ENCODE results near the gene LRMDA. TPM values are rescaled to one million over a fixed set of nuclear protein-coding genes. Genes with fewer than 3 reads are reported as not detected.
"Not testable (repeated sequence)": the region's sequence is repeated elsewhere in the genome, so short reads cannot be mapped to it uniquely, and the experiment has no call there.

Gene LRMDA
- total RNA-seq, 1 donor from 2014 or later, result 4.5 TPM

DNA sequence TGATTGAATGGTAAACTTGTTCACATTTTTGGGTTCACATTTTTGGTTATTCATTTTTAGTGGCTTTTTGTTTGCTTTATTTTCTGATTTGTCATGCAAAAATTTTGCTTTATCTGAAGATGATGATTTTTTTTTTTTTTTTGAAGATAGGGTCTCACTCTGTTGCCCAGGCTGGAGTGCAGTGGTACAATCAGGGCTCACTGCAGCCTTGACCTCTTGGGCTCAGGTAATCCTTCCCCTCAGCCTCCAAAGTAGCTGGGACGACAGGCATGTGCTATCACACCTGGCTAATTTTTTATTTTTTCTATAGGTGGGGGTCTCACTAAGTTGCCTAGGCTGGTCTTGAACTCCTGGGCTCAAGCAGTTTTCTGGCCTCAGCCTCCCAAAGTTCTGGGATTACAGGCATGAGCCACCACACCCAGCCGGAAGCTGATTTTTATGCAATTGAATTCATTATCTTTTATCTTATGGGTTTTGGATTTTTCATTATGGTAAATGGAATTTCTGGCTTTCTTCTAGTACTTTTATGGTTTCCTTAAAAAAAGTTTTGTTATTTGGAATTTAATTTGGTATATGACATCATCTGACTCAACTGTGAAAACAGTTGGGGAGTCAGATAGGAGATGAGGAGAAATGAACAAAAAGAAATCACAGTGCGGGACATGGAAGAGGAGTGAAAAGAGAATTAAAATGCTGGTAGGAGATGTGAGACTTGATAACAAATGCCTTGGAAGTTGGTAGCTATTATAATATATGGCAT, 158.7 kb downstream of the LRMDA start:
- no peak for DNase-seq (ENCODE audit: low spot score)
- intact Hi-C loops (cut with DNase I), result loop anchor here (10.0 kb wide), 1 partner anchor 185 kb away; the partner anchor contains the start of gene ZNF503

DNA sequence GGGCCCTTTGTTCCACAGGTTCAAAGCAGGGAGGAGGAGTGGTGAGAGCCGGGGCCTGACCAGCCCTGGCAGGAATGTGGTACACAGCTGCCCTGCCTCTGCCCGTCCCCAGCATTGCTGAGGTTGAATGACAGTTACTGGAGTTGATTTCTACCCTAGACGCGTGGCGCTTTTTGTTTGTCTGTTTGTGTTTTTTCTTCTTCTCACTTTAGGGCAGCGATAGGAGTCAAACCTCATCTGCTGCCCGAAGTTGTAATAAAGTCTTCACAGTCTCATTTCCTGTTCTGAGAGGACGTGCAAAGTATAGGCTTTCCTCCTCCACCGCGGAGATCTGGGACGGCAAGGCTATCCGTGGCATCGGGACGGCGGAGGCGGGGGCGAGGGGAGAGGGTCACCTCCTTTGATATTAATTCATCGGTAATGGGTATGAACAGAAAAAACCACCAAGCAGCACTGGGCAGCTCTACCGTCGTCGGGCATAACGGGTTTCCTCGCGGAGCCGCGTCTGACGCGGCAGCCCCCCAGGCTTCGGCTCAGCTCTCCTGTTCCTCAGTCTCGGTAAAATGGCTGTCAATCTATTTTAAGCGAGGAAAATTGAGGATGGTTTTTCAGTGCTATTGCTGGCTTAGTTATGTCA, 160.8 kb downstream of the LRMDA start:
- no peak for DNase-seq (ENCODE audit: low spot score)
- intact Hi-C loops (cut with DNase I), result loop anchor here (10.0 kb wide), 1 partner anchor 187 kb away; the partner anchor contains the start of gene ZNF503

DNA sequence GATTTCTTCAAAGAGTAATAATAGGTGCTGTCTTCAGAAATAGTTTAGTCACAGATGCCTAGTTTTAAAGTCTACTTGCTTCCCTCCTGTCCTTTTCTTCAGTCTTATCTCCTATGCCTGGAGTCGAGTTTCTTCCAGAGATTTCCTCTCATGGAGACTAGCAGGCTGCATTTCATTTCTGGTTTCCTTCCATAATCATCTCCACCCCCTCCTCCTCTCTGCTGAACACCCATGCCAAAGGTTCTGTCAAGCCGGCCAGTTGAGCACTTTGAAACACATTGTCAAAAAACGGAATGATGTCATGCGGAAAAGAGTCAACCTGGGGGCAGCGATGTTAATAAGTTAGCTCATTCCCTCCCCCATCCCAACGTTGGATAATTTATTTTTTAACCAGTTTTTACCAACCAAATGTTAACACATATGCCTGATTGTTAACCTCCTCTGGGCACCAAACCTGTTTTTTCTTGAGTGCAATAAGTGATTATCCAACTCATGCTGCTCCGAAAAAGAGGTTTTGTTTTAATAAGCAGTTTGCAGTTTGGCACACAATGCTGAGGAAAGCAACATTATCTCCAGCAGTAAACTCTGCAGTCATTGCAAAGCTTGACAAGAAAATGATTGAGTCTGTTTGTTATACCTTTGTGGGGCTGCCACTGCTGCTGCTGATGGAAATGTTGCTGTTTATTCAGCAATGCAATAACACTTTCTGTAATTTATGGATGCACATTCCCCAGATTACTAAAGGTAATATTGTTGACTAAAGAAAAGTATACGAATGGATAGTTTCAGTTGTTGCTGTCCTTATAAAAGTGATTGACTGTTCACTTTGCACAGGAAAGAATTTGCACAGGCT, 161.6 kb downstream of the LRMDA start:
- intact Hi-C loops (cut with DNase I), result loop anchor here (10.0 kb wide), 1 partner anchor 188 kb away; the partner anchor contains the start of gene ZNF503
- no peak for DNase-seq (ENCODE audit: low spot score)

DNA sequence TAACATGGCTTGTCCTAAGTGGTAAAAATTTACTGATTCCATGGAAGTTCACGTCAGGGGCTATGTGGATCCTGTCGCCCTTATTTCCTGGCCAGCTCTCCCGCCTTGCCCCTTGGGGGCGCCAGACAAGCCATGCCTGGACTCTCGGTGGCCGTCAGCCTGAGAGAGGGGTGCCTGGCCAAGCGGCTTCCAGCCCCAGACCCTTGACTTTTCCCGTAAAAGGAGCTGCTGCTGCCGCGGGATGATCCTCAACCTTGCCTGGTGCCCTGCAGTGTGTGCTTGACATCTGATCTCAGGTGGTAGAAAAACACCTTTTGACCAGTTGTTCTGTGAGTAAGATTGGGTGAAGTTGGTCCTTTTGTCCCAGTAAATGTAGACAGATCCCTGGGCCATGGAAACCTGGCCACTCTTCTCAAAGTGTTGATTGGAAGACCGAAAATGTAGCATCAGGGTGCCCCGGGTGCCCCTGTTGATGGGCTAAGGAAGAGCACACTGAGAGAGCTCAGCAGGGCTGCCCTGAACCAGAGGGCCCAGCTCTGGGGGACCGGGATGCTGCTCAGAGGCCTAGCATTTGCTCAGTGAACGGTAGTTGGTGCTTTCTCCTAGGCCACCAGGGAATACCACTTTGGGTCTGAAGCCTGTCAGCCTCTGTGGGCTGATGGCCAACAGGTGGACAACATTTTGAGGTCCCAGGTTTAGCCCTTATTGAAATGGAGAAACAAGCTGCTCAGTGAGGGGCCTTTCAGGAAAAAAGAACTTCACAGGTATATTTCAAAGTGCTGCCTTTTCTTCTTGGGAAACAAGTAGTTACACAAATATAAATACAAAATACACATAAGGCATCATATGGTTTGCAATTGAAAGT, 162.5 kb downstream of the LRMDA start:
- intact Hi-C loops (cut with DNase I), result loop anchor here (10.0 kb wide), 1 partner anchor 189 kb away; the partner anchor contains the start of gene ZNF503
- DNase-seq (ENCODE audit: low spot score), result no peak

DNA sequence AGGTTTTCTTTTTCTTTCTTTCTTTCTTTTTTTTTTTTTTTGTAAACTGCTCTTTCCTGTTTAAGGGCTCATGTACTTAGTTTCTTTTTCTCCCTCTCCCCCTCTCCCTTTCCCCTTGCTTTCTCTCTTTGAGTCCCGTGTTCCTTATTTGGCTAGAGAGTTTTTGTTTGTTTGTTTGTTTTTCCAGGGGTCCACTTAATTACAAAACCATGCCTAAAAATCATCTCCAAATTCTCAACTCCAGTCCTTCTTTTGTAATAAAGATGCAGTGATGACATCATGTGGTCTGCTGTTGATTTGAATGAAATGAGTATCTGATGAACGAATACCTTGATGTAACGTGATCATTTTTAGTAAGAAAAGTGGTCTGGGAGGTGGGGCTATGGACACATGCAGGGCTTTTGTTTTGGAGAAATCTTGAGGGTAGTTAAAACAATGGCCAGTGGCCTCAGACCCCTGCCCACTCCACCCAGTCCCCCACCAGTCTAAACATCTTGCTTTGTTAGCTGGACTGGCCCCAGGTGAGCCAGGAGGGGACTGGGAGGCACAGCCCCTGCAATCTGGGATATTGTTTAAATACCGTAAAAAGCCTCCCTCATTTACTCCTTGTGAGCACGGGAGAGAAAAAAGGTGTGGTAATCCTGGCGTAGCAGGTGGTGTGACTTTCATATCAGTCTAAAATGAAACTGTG, 165.7 kb downstream of the LRMDA start:
- DNase-seq (ENCODE audit: low spot score), result no peak
- intact Hi-C loops (cut with DNase I), result loop anchor here (10.0 kb wide), 1 partner anchor 192 kb away; the partner anchor contains the start of gene ZNF503

DNA sequence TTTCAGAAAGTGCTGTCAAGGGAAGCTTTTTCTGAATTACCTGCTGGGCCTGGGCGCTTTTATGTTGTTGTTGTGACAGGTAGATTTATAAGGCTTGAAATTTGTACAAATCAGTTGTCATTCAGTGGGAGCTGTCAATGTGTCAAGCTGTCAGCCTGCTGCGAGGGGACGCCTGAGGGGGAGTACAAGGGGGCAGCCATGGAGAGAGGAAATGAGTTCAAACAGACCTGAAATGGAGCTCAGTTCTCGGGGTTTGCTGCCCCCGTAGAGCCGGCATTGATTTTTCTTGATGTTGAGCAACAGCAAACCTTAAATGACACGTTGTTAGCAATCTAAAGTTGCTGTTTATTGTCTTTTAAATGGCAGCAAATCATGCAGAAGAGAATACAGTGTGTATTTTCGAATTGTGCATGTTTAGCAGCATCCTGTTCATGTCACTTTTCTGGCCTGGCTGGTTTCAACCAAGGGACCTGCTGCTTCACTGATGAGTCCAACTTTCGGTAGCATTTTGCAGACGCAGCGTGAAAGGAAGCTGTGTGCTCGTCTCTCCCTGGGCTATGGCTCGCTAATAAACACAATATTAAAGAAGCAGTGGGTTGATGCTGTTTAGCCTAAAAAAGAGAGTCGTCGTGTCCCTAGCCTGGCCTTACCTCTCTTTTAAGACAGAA, 166.5 kb downstream of the LRMDA start:
- no peak for DNase-seq (ENCODE audit: low spot score)
- intact Hi-C loops (cut with DNase I), result loop anchor here (10.0 kb wide), 1 partner anchor 193 kb away; the partner anchor contains the start of gene ZNF503

DNA sequence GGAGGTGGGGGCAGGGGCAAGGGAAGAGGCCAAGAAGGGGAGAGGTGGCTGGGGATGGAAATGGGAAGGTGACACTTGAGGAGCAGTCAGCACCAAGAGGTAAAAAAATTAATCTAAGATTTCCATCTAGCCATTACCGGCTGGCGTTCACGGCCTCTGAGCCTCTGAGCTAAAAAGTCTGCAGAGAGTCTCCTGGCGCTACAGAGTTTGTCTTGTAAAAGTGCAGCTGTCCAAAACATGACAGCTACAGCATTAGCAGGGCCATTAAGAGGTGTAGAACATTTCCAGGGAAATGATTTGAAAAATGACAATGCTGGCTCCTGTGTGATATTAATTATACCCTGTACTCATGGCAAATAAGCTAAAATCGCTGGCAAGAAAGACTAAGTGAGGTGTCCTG, 167.6 kb downstream of the LRMDA start:
- intact Hi-C loops (cut with DNase I), result loop anchor here (10.0 kb wide), 1 partner anchor 194 kb away; the partner anchor contains the start of gene ZNF503

DNA sequence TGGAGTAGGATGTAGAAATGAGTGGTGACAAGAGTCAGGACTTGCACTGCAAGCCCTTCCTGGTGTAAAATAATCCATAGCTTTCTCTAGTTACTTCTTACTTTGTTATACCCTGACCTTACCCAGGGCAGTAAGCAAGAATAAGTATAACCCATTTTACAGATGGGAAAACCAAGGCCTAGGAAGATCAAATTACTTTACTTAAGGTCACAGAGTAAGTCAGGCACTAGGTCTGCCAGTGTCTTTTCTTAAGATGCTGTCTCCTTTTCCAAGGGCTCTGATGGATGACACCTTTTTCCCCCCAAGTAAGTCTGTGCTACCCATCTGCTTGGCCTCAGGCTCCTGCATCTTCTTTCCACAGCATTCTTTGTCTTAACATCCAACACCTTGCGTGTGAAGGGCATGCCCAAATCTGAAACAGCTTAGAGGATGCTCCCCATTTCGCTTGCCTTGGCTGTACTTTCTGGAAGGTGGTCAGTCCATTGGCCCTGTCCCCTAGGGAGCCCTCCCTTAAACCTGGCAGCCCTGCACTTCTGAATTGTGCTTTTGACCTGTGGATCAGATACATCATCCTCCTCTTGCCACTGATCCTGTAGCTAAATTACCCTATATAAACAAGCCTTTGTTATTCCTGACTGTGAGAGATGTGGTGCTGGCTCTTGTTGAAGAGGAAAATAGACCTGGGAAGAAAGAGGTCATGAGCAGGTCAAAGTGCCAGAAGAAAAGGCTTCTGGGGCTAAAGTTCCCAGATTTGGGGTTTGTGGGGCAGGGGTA, 168.6 kb downstream of the LRMDA start:
- DNase-seq (ENCODE audit: low spot score), result no peak
- intact Hi-C loops (cut with DNase I), result loop anchor here (10.0 kb wide), 1 partner anchor 195 kb away; the partner anchor contains the start of gene ZNF503

More for the DNA sequence above, 167.6 kb downstream of the LRMDA start:
- DNase-seq (ENCODE audit: low spot score), result no peak

DNA sequence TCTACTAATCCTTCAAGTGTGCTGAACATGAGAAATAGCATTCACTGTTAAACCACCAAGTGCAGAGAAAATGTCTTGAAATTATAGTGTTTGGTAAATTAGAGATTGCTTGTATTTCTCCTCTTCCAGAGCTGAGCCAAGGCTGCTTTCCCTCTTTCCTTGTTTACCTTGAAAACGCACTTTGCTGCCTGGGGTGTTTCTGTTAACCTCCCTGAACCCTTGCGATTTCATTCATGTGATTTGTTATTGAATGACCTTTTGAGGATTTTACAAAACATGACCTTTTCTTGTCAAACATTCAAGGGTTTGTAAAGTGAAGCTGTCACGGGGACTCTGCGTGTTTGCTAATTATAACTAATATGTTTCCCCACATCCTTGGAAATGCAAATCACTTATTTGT, 169.4 kb downstream of the LRMDA start:
- intact Hi-C loops (cut with DNase I), result no loop called here

DNA sequence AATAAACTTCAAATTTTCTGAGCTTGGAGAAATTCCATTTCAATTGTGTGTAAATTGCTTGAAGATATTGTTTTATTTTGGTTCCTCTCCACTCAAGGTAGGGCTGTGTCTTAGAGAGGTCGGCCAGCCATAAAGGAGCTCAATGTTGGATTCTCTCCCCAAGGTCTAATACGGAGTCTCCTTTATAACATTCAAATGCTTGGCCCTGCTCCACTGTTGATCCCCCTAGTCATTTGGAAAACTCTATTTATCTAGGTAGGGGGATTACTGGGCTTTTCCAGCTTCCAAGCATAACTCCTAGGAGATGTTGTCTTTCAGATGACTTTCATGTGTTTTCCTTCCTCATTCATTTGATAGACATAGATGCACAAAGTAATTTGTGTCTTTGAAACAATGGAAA, 170.9 kb downstream of the LRMDA start:
- intact Hi-C loops (cut with DNase I), result no loop called here
- DNase-seq (ENCODE audit: low spot score), result no peak

More for the DNA sequence above, 169.4 kb downstream of the LRMDA start:
- DNase-seq (ENCODE audit: low spot score), result no peak

DNA sequence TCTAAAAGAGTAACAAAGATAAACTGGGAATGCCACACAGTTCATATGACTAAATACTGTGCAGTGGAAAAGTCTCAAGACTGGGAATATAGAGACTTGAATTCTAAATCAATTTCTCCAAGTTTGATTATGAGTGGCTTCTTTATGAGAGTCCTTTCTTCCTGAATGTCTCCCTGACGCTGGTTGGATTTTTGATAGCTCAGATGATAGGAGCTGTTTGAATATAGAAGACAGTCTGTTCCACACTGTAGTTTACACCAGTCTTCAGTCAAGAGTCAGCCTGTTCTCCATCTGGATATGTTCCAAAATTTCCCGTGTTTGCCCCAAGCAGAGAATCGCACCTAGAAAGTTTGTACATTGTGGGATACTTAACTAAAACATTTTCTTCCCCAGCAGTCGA, 173.7 kb downstream of the LRMDA start:
- no peak for DNase-seq (ENCODE audit: low spot score)

DNA sequence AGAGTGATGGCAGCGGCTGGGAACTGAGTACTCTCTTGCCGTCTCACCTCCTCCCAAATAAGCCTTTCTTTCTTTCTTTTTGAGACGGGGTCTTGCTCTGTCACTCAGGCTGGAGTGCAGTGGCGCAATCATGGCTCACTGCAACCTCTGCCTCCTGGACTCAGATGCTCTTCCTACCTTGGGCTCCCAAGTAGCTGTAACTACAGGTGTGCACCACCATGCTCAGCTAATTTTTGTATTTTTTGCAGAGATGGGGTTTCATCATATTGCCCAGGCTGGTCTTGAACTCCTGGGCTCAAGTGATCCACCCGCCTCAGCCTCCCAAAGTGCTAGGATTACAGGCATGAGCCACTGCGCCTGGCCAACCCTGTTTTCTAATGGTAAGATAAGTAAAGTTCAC, 174.4 kb downstream of the LRMDA start:
- intact Hi-C loops (cut with DNase I); DNase-seq (ENCODE audit: low spot score): not testable (repeated sequence)

More for the DNA sequence above, 173.7 kb downstream of the LRMDA start:
- intact Hi-C loops (cut with DNase I), result no loop called here

DNA sequence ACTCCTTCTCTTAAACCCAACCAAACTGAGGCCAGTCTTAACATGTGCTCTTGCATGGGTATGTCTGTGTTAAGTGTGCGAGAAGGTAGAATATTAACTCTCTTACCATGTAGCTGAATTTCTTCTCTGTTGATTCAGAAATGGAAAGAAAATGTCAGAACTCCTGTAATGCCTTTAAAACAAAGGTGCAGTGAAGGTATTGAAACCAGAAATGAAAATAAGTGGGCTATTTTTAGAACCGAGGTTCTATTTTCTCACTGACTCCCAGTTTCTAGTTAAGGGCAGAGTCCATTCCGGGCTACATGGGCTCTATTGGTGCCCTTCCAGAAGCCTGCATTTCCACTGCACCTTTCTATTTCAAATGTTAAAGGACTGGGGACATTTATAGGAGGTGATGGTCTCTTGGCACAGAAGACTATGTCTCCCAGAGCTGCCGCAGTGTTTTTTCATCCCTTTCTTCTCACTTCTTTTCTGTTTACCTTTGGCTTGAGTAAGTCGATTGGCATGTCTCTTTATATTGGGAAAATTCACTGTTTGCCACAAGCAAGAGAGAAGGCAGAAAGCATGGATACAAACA, 174.9 kb downstream of the LRMDA start:
- no peak for DNase-seq (ENCODE audit: low spot score)
- intact Hi-C loops (cut with DNase I), result no loop called here

DNA sequence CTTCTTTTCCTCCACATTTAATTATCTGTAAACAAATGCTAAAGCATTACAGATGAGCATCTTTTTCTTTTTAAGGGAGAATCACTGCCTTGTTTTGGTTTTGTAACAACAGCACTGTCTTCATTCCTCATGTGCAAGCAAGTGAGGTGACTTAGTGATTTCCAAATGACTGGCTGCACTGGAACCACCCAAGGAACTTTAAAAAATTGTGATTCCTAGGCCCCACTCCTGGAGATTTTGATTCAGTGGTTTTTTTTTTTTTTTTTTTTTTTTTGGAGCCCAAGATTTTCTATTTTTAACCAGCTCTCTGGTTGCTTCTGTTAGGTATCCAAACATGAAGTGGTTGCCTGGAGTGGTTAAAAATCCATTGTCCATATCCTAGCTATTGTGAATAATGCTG, 176.2 kb downstream of the LRMDA start:
- intact Hi-C loops (cut with DNase I), result no loop called here
- no peak for DNase-seq (ENCODE audit: low spot score)

DNA sequence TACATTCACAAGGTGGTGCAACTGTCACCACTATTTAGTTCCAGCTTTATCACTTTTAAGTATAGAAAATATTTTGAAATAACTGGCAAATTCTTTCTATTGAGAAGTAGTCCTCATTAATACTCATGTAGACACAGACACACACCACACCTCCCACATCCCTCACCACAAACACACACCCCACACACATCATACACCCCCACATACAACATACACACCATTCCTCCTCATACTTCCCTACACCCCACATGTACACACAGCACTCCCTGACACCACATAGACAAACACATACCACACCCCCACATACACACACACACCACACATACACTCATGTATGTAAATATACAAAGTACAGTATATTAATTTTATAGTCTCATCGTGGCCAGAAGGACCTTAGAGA, 178.8 kb downstream of the LRMDA start:
- DNase-seq (ENCODE audit: low spot score), result no peak
- intact Hi-C loops (cut with DNase I), result no loop called here

DNA sequence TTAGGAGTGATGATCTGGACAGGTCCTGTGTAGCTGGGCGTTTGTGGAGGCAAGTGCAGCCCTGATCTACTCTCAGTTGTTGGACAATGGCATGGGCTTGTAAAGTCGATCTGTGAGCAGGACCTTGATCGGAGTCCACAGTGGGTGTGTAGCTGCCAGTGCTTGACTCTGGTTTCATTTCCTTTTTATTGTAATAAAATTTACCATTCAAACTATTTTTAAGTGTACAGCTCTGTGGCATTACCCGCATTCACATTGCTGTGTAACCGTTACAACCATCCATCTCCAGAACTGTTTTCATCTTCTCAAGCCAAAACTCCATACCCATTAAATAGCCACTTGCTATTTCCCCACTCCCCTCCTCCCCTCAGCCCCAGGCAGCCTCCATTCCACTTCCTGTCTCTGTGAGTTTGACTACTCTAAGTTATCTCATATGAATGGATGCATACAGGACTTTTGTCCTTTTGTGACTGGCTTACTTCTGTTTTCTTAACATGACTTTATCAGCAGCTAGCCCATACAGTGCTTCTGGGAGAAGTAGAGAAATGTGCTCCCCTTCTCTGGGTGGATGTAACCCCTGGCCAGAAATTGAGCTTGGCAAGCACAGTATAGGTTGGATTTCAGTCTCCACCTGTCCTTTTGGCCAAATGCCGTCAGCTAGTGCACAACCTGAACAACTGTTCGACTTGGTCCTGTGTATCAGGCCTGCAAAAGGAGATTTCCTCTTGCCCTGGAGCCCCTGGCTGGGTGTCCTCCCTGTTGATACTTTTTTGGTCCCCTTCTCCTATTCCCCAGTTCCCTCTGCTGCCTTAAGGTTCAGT, 180.0 kb downstream of the LRMDA start:
- no peak for DNase-seq (ENCODE audit: low spot score)
- intact Hi-C loops (cut with DNase I), result no loop called here
